Right cardiac atrium (tissue), 5 donors: ENCODE results near the gene CCDC150. TPM values are rescaled to one million over a fixed set of nuclear protein-coding genes. Genes with fewer than 3 reads are reported as not detected.

Experiments
- ATAC-seq, 2 donors: fragments of 200-7000 bp; cut with Tn5 transposase; one replicate each; pipeline versions ENCODE4 v1.8.0 to v1.9.1; 2020; ENCODE audit warnings: moderate library complexity in 2 of 2, mild to moderate bottlenecking in 1 of 2
- DNase-seq, 3 donors: peaks; one replicate each; pipeline ENCODE4 v3.0.0-alpha.2; 2020
- H3K27ac ChIP-seq: one replicate; pipeline ENCODE4 v1.5.1; 2013; ENCODE audit warnings: mild to moderate bottlenecking, low read length, control low read depth, moderate library complexity
- H3K27me3 ChIP-seq: one replicate; pipeline ENCODE4 v1.6.1; 2013; ENCODE audit not compliant: control insufficient read depth, insufficient read depth
- H3K4me1 ChIP-seq: one replicate; pipeline ENCODE4 v1.6.1; 2013; ENCODE audit warnings: low read length; ENCODE audit not compliant: control insufficient read depth, insufficient read depth
- H3K4me3 ChIP-seq: one replicate; pipeline ENCODE4 v1.5.1; 2013; ENCODE audit warnings: low read length, control low read depth
- H3K9me3 ChIP-seq: one replicate; pipeline ENCODE4 v1.6.1; 2013; ENCODE audit warnings: low read length; ENCODE audit not compliant: control insufficient read depth
- WGBS: extraction: QIAGEN DNeasy Blood & Tissue Kit; methylation state at CpG from one replicate; pipeline ENCODE4 v1.1.7; 2013; 5-methylcytosine and 5-hydroxymethylcytosine counted together
- intact Hi-C, 4 donors: fragments of 100-400 bp; cut with DNase I; formaldehyde crosslinking; loops; one replicate each; pipeline versions ENCODE4 v1.11.0 to v1.14.0; 2022 to 2023
- polyA plus RNA-seq: library from polyadenylated mRNA; stranded (reverse); fragments of 200-250 nt; gene quantifications from one replicate; pipeline ENCODE4 v1.2.3, GENCODE V29; 2013
- total RNA-seq, 4 donors: library from RNA; stranded (reverse); fragmentation: NEBNext Ultra II Directional; extraction: Animal tissue kit (Norgen Biotek cat#: 25700); gene quantifications; one replicate each; pipeline ENCODE4 v1.2.1, GENCODE V29; 2021
- donor health status: healthy with polysubstance abuse.
- donor health status: DM: no; HTN: yes; CAD: no.
- donor health status: DM: no; HTN: no; CAD: no.
- donor health status: DM: no; HTN: yes; CAD: no; lungs with severe emphysema.
- donor health status: DM: yes; HTN: yes; CAD: no.

CCDC150 gene
- total and polyA plus RNA-seq, 5 donors = 0.38 to 1.6 (median 1.3) TPM

GRCh38 chr2:196635156-196635555 lies 4.4 kb upstream of the CCDC150 start:
- ATAC-seq (no peak), DNase-seq (no peak)
- Histone ChIP-seq H3K27me3 (no peaks in the 10 kb centered on the region), H3K4me1 (no peaks in the 10 kb centered on the region), H3K27ac (no peak overlapping the region), H3K9me3 (no peaks in the 10 kb centered on the region), H3K4me3 (no peak overlapping the region)
- WGBS = 56% methylated on average over 2 of the region's 2 CpGs
- intact Hi-C loops = no loop called here

- DNase-seq (peak in 2 of 3 donors; percentile 7 to 44), ATAC-seq (no peak)
- no peaks in the 10 kb centered on the region for H3K4me1 ChIP-seq
- no peak overlapping the region for H3K27ac ChIP-seq
- H3K4me3 ChIP-seq = no peak overlapping the region
- WGBS = 94% methylated on average over 19 of the region's 19 CpGs
- no peaks in the 10 kb centered on the region for H3K27me3 ChIP-seq
- intact Hi-C loops = no loop called here
- no peaks in the 10 kb centered on the region for H3K9me3 ChIP-seq
Observed at GRCh38 chr2:196638765-196639164, 750 bp upstream of the CCDC150 start.

- DNase-seq (no peak), ATAC-seq (no peak)
- 11% methylated on average over 12 of the region's 12 CpGs for WGBS
- H3K4me3 ChIP-seq = peak overlapping the region; percentile 86
- H3K9me3 ChIP-seq = no peaks in the 10 kb centered on the region
- no peak overlapping the region for H3K27ac ChIP-seq
- no peaks in the 10 kb centered on the region for H3K4me1 ChIP-seq
- intact Hi-C loops = no loop called here
- H3K27me3 ChIP-seq = no peaks in the 10 kb centered on the region
Observed at GRCh38 chr2:196640031-196640548, 575 bp downstream of the CCDC150 start.

- ATAC-seq (no peak), DNase-seq (no peak)
- WGBS = 97% methylated on average over 4 of the region's 4 CpGs
- Histone ChIP-seq H3K27me3 (no peaks in the 10 kb centered on the region), H3K9me3 (peaks cover 5% of the 10 kb centered on the region), H3K27ac (no peak overlapping the region), H3K4me1 (no peaks in the 10 kb centered on the region), H3K4me3 (no peak overlapping the region)
- intact Hi-C loops = no loop called here
Observed at GRCh38 chr2:196649202-196649601, 9.7 kb downstream of the CCDC150 start.

- Histone ChIP-seq H3K9me3 (peaks cover 5% of the 10 kb centered on the region), H3K4me1 (no peaks in the 10 kb centered on the region), H3K27me3 (no peaks in the 10 kb centered on the region), H3K4me3 (no peak overlapping the region), H3K27ac (no peak overlapping the region)
- WGBS = 72% methylated on average over 4 of the region's 4 CpGs
- DNase-seq = no peak
- intact Hi-C loops = no loop called here
- ATAC-seq = no peak
Observed at GRCh38 chr2:196651387-196652094, 12.0 kb downstream of the CCDC150 start.

- no peak overlapping the region for H3K27ac ChIP-seq
- no peaks in the 10 kb centered on the region for H3K27me3 ChIP-seq
- no peak for ATAC-seq
- DNase-seq = no peak
- intact Hi-C loops = no loop called here
- 98% methylated on average over 1 of the region's 1 CpG for WGBS
- H3K4me3 ChIP-seq = no peak overlapping the region
- H3K4me1 ChIP-seq = no peaks in the 10 kb centered on the region
- peaks cover 5% of the 10 kb centered on the region for H3K9me3 ChIP-seq
Observed at GRCh38 chr2:196652869-196653268, 13.4 kb downstream of the CCDC150 start.

- DNase-seq (no peak), ATAC-seq (no peak)
- H3K4me1 ChIP-seq = no peaks in the 10 kb centered on the region
- H3K27ac ChIP-seq = no peak overlapping the region
- no peak overlapping the region for H3K4me3 ChIP-seq
- H3K9me3 ChIP-seq = peaks cover 5% of the 10 kb centered on the region
- intact Hi-C loops = no loop called here
- WGBS = 88% methylated on average over 1 of the region's 1 CpG
- H3K27me3 ChIP-seq = no peaks in the 10 kb centered on the region
Observed at GRCh38 chr2:196653843-196654242, 14.3 kb downstream of the CCDC150 start.

GRCh38 chr2:196655761-196656160 lies 16.2 kb downstream of the CCDC150 start:
- Histone ChIP-seq H3K9me3 (peaks cover 5% of the 10 kb centered on the region), H3K27ac (no peak overlapping the region), H3K27me3 (no peaks in the 10 kb centered on the region), H3K4me3 (no peak overlapping the region), H3K4me1 (no peaks in the 10 kb centered on the region)
- DNase-seq (no peak), ATAC-seq (no peak)
- WGBS = 58% methylated on average over 1 of the region's 1 CpG
- intact Hi-C loops = no loop called here

- Histone ChIP-seq H3K4me3 (no peak overlapping the region), H3K27ac (no peak overlapping the region), H3K4me1 (no peaks in the 10 kb centered on the region), H3K9me3 (peaks cover 3% of the 10 kb centered on the region), H3K27me3 (no peaks in the 10 kb centered on the region)
- ATAC-seq (no peak), DNase-seq (no peak)
- intact Hi-C loops = no loop called here
- 97% methylated on average over 2 of the region's 2 CpGs for WGBS
Observed at GRCh38 chr2:196657333-196657732, 17.8 kb downstream of the CCDC150 start.

- Histone ChIP-seq H3K4me1 (no peaks in the 10 kb centered on the region), H3K27me3 (no peaks in the 10 kb centered on the region), H3K4me3 (no peak overlapping the region), H3K9me3 (no peaks in the 10 kb centered on the region), H3K27ac (no peak overlapping the region)
- 97% methylated on average over 1 of the region's 1 CpG for WGBS
- ATAC-seq = no peak
- intact Hi-C loops = no loop called here
- no peak for DNase-seq
Observed at GRCh38 chr2:196659844-196660243, 20.3 kb downstream of the CCDC150 start.

GRCh38 chr2:196660244-196660643 lies 20.7 kb downstream of the CCDC150 start:
- no peaks in the 10 kb centered on the region for H3K9me3 ChIP-seq
- H3K27me3 ChIP-seq = no peaks in the 10 kb centered on the region
- no peak overlapping the region for H3K27ac ChIP-seq
- no peak overlapping the region for H3K4me3 ChIP-seq
- DNase-seq = no peak
- intact Hi-C loops = no loop called here
- no peak for ATAC-seq
- 75% methylated on average over 3 of the region's 3 CpGs for WGBS
- no peaks in the 10 kb centered on the region for H3K4me1 ChIP-seq

GRCh38 chr2:196670342-196670741 lies 30.8 kb downstream of the CCDC150 start:
- Histone ChIP-seq H3K27ac (no peak overlapping the region), H3K9me3 (no peaks in the 10 kb centered on the region), H3K4me1 (no peaks in the 10 kb centered on the region), H3K4me3 (no peak overlapping the region), H3K27me3 (no peaks in the 10 kb centered on the region)
- intact Hi-C loops = no loop called here
- DNase-seq (no peak), ATAC-seq (no peak)
